ENCODE data around the gene GTPBP3.

GTPBP3 gene

DNA sequence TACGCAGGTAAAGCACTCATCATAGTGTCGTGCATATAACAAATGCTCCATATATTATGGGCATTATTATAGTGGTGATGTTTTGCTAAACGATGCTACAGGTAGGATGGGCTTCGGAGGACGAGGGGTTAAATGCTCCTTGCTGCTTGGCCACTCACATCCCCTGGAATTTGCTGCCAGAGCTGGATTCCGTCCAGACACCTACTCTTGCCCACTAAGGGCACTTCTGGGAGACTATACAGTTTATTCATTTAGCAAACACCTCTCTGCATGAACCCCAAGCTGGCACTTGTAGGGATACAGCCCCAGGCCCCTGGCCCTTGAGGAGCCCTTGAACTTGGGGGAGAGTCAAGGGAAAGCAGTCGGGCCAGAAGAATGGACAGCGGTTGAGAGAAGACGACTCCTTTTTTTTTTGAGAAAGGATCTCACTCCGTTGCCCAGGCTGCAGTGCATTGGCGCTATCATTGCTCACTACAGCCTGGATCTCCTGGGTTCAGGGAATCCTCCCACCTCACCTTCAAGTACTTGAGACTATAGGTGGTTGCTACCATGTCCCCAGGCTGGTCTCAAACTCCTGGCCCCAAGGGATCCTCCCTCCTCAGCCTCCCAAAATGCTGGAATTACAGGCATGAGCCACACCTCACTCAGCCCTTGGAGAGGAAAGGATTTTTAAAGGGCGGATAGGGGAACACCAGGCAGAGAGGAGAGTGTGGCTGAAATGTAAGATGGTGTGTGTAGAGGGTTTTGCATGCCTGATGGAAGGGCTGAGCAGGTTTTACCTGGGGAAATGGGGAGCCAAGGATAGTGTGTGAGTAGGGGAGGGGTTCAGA is 32.8 kb upstream of the GTPBP3 start:
- H3K4me3 ChIP-seq (ENCODE audit: low read depth, low read length), result no peak overlapping the region; the same call in 1 of the 2 replicates
- DNase-seq (ENCODE audit: low read depth), result no peak
- TF ChIP-seq, protein P1, sequence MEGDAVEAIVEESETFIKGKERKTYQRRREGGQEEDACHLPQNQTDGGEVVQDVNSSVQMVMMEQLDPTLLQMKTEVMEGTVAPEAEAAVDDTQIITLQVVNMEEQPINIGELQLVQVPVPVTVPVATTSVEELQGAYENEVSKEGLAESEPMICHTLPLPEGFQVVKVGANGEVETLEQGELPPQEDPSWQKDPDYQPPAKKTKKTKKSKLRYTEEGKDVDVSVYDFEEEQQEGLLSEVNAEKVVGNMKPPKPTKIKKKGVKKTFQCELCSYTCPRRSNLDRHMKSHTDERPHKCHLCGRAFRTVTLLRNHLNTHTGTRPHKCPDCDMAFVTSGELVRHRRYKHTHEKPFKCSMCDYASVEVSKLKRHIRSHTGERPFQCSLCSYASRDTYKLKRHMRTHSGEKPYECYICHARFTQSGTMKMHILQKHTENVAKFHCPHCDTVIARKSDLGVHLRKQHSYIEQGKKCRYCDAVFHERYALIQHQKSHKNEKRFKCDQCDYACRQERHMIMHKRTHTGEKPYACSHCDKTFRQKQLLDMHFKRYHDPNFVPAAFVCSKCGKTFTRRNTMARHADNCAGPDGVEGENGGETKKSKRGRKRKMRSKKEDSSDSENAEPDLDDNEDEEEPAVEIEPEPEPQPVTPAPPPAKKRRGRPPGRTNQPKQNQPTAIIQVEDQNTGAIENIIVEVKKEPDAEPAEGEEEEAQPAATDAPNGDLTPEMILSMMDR (IDR thresholded peaks at IDR 0.05; ENCODE audit: low read depth, low read length, missing control alignments), result no peak

DNA sequence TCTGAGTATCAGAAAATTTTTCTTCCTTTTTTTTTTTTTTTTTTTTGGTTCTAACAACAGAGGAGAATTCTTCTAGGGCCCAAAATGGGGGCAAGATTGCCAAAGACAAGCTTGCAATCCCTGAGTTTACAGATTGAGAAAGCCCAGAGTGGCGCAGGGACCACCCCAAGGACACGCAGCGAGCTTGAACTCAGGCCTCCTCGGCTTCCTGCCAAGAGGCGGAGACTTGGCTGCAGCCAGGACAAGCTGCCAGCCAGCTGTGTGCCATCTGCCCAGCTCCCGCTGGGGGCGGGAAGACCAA is 32.2 kb upstream of the GTPBP3 start:
- H3K4me3 ChIP-seq (ENCODE audit: low read depth, low read length), result peak overlapping the region; percentile 82
- DNase-seq (ENCODE audit: low read depth), result no peak
- TF ChIP-seq, protein P1 (IDR thresholded peaks at IDR 0.05; ENCODE audit: low read depth, low read length, missing control alignments), result no peak

DNA sequence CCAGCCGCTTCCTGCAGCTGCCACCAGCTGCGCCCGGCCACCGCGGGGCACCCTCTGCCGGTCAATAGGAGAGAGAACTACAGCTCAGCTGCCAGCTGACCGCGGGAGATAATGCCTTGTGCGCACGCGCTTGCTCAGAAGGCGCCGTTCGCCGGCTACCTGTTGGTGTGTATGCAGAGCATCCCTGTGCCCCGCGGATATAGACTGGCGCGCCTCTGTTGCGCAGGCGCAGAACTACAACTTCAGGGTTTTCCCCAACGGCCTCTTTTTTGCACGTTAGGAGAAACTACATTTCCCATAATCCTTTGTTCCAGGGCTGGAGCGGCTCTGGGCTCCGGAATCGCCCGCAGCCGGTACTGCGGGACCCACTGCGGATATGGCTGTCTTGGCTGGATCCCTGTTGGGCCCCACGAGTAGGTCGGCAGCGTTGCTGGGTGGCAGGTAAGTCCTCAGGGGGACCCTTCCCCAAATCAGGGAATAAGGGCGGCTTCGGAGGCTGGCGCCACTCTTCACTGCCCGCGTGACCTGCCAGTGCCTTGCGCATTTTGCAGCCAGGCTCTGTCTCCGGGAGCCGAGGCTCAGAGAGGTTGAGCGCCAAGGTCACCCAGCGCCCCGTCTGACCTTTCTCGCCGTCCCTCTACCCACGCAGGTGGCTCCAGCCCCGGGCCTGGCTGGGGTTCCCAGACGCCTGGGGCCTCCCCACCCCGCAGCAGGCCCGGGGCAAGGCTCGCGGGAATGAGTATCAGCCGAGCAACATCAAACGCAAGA is 31.7 kb upstream of the GTPBP3 start, which contains the start of gene MRPL34:
MRPL34 (plus strand) TSS at position 356 of the 768 bp plus-strand sequence; CDS start at position 377, 21 bp downstream.
- TF ChIP-seq, protein P1 (IDR thresholded peaks at IDR 0.05; ENCODE audit: low read depth, low read length, missing control alignments), result peak; percentile 79

DNA sequence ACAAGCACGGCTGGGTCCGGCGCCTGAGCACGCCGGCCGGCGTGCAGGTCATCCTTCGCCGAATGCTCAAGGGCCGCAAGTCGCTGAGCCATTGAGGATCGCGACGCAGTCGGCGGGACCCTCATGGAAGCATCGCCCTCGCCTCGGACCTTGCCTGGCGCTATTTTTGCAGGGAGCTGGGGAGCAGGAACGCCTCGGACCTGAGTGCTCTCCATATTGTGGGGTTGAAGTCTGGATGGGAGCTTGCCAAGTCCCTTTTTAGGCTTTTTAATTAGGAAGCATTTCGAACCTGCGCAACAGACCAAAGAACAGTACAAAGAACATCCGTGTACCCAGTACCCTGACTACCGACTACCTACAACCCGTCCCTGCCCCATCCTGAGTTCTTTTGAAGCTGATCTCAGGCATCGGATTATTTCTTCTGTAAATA is 31.1 kb upstream of the GTPBP3 start:
- no peak for DNase-seq (ENCODE audit: low read depth)
- H3K4me3 ChIP-seq (ENCODE audit: low read depth, low read length), result peak overlapping the region; percentile 82
- TF ChIP-seq, protein P1 (IDR thresholded peaks at IDR 0.05; ENCODE audit: low read depth, low read length, missing control alignments), result no peak

More for the DNA sequence above, 31.7 kb upstream of the GTPBP3 start, which contains the start of gene MRPL34:
- peak within 1 kb of the TSS; percentile 82 for H3K4me3 ChIP-seq (ENCODE audit: low read depth, low read length)
- peak; percentile 98 for DNase-seq (ENCODE audit: low read depth)

DNA sequence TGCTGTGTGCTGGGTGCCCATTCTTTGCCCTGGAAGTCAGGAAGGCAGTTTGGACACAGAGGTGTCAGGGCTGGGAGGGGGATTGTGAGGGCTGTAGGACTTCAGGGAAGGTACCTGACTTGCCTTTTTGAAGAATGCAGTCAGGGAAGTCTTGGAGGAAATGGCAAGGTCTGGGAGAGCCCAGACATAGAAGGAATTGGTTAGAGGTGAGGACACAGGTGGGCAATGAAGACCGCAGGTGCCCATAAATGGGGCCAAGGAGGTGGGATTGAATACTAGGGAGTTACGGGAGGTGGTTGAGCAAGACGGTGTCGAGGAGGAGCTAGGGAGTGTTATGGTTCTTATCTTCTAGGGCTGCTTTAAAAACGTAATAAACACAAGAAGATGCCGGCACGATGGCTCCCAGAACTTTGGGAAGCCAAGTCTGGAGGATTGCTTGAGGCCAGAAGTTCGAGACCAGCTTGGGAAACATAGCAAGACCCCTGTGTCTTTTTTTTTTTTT is 29.4 kb upstream of the GTPBP3 start:
- no peak for DNase-seq (ENCODE audit: low read depth)
- TF ChIP-seq, protein P1 (IDR thresholded peaks at IDR 0.05; ENCODE audit: low read depth, low read length, missing control alignments), result no peak
- H3K4me3 ChIP-seq (ENCODE audit: low read depth, low read length), result no peak overlapping the region

DNA sequence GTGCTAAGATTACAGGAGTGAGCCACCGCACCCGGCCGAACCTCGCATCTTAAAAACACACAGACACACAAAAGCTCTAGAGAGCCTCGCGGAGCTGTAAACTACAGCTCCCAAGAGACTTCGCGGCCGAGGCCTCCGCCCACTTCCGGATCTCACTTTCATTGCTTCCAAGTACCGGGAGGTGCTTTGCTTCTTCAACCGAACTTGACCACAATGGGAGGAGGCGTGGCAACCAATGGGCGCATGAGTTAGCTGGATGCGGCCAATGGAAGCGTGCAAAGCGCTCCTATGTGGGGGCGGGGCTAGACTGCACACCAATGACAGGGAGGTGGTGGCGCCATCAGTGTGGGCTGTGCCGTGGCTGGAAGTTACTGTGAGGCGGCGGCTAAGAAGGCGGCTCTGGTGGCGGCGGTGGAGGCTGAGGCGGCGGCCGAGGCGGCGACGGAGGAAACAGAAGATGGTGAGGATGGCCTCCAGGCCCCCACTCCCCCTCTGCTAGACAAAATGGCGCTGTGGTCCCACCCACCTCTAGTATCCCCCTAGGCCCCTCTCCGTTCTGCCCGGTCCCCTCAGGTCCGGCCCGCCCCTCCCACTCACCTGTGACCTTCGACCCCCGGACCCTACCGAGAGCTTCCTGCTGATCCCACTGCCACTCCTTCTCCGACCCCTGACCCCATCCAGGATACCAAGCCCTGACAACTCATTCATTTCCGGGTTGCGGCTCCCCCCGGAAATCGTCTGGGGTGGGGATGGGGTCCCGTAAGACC is 28.0 kb upstream of the GTPBP3 start, which contains the start of gene DDA1:
DDA1 (plus strand) TSS at position 366 of the 767 bp plus-strand sequence; CDS start at position 458, 92 bp downstream.
- peak within 1 kb of the TSS; percentile 75 for H3K4me3 ChIP-seq (ENCODE audit: low read depth, low read length)
- DNase-seq (ENCODE audit: low read depth), result peak; percentile 100
- TF ChIP-seq, protein P1 (IDR thresholded peaks at IDR 0.05; ENCODE audit: low read depth, low read length, missing control alignments), result no peak

Measured in GM12864 (cell line).